ENCODE results near the gene ADARB1.

ADARB1 gene

DNA sequence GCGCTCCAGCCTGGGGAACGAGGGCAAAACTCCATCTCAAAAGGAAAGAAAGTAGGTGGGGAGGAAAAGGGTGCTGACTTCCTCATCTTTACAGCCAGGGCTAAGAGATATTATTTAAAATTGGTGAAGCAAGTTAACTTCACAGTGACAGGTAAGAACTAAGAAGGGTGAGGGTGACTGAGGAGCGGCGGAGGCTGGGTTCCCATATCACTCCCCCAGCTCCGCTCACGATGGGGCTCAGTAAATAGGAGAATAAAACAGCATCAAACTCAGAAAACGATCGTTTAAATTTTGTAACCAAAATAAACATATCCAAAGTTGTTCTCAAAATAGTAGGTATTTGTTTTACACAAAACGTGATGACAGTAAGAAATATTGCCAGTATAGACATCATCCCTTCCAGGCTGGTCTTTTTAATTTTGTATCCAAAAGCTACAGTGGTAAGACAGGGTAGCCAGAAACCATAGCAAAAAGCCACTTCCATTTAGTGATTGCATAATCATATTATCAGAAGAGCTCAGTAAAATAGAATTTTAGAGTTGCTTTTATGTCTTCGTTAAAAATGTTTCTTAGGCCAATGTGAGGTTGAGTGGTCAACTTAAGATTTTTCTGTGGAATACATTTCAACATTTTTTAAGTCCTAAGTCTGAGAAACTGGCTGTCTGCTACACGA, 26.2 kb upstream of the ADARB1 start:
- TF ChIP-seq, protein P1, sequence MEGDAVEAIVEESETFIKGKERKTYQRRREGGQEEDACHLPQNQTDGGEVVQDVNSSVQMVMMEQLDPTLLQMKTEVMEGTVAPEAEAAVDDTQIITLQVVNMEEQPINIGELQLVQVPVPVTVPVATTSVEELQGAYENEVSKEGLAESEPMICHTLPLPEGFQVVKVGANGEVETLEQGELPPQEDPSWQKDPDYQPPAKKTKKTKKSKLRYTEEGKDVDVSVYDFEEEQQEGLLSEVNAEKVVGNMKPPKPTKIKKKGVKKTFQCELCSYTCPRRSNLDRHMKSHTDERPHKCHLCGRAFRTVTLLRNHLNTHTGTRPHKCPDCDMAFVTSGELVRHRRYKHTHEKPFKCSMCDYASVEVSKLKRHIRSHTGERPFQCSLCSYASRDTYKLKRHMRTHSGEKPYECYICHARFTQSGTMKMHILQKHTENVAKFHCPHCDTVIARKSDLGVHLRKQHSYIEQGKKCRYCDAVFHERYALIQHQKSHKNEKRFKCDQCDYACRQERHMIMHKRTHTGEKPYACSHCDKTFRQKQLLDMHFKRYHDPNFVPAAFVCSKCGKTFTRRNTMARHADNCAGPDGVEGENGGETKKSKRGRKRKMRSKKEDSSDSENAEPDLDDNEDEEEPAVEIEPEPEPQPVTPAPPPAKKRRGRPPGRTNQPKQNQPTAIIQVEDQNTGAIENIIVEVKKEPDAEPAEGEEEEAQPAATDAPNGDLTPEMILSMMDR (IDR thresholded peaks at IDR 0.05; ENCODE audit: insufficient read depth, missing control alignments) = no peak
- FAIRE-seq = no peak
- no peak for DNase-seq (ENCODE audit: insufficient read length, low spot score)

DNA sequence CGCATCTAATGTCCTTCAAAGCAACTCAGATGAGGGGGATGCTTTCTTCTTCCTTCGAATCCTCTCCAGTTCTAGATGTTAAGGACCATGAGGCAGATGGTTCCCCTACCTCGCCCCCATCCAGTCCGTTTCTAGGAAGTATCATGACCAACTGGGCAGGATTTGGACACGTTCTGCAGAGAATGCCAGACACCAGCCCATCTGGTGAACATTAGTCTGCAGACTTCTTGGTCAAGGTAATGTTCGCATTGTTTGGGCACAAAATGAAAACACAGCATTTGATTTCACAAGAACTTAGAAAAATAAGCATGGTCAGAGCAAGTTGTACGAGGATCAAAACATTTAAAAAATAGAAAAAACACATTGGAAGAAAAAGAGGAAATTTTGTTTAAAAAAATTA, 25.4 kb upstream of the ADARB1 start:
- no peak for FAIRE-seq
- TF ChIP-seq, protein P1 (IDR thresholded peaks at IDR 0.05; ENCODE audit: insufficient read depth, missing control alignments) = no peak
- no peak for DNase-seq (ENCODE audit: insufficient read length, low spot score)

DNA sequence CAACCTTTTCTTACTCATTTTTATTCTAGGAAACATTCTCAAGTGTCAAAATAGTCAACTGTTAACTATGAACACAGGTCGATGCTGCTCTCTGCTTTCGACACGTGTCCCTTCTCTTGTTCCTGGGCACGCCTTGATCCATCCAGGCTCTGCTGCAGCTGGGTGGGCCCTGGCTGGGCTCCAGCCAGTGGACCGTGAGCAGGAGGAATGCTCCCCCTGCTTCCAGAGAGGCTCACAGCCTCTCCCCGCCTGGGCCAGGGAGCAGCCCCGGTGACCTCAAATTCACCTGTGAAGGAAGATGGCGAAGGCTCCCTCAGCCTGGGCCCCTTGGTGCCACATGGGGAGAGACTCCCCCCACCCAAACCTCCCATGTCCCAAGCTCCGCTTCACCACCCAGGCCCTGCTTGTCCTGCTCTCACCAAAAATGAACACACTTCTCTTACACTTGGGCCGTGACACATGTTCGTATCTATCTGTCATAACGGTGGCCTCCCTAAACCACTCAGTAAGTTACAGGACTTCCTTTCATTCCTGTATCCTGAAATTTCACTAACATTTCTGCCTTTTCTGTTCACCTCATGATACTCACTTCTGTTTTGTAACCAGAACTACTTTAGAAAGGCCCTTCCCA, 24.6 kb upstream of the ADARB1 start:
- DNase-seq (ENCODE audit: insufficient read length, low spot score) (no peak), FAIRE-seq (no peak)
- TF ChIP-seq, protein P1 (IDR thresholded peaks at IDR 0.05; ENCODE audit: insufficient read depth, missing control alignments) = no peak

GRCh38 chr21:45050345-45050796, 24.0 kb upstream of the ADARB1 start:
- DNase-seq (ENCODE audit: insufficient read length, low spot score) = no peak
- TF ChIP-seq, protein P1 (IDR thresholded peaks at IDR 0.05; ENCODE audit: insufficient read depth, missing control alignments) = no peak
- no peak for FAIRE-seq

DNA sequence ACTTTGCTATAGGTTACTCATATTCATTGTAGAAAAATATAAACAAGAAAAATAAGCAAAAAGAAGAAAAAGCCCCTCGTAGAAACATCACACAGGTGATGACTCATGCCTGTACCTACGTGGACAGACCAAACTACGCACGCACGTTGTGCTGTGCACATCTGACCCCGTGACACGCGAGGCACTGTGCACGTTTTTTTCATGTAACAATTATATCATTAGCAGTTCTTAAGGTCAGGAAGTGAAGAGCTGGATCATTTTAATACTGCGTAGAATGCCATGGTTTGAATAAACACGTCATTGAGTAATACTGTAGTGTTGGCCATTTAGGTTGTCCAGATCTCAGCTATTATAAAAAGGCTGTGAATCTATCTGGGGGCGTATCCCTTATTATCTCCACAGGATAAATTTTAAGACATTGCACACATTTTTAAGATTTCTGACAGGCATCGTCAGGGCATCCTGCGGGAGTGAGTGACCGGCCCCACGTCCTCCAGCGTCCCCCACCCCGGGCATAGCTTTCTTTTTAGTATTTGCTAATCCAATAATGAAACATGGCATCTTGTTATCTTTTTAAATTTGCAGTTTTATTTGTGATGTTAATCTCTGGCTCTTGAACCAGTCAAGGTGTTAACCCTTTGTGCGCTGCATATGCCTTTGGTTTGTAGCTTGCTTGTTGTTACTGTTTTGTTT, 23.4 kb upstream of the ADARB1 start:
- FAIRE-seq (no peak), DNase-seq (ENCODE audit: insufficient read length, low spot score) (no peak)
- TF ChIP-seq, protein P1 (IDR thresholded peaks at IDR 0.05; ENCODE audit: insufficient read depth, missing control alignments) = no peak

GRCh38 chr21:45051580-45052434, 22.6 kb upstream of the ADARB1 start:
- FAIRE-seq (no peak), DNase-seq (ENCODE audit: insufficient read length, low spot score) (no peak)
- TF ChIP-seq, protein P1 (IDR thresholded peaks at IDR 0.05; ENCODE audit: insufficient read depth, missing control alignments) = no peak
